Measurements from ENCODE around the gene DPRX. TPM values are rescaled to one million over a fixed set of nuclear protein-coding genes. Genes with fewer than 3 reads are reported as not detected.

Gene DPRX
- total and polyA plus RNA-seq, 8 donors = 0.16 TPM; not detected in 7

DNA sequence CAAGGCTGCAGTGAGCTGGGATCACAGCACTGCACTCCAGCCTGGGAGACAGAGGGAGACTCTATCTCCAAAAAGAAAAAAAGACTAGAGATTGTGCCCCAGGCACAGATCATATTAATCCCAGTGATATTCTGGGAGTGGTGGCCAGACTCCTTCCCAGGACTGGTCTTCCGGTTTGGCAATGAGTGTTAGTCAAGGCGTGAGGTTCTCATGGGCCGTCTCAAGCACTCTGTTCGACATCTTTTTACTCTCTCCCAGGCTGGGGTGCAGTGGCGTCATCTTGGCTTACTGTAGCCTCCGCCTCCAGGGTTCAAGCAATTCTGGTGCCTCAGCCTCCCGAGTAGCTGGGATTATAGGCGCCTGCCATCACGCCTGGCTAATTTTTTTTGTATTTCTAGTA is 5.3 kb upstream of the DPRX start:
- no peak for ATAC-seq
- Histone ChIP-seq H3K36me3 (no peaks in the 10 kb centered on the region), H3K4me1 (no peaks in the 10 kb centered on the region), H3K9me3 (no peaks in the 10 kb centered on the region), H3K27ac (no peak overlapping the region), H3K27me3 (no peaks in the 10 kb centered on the region), H3K4me3 (no peak overlapping the region)
- intact Hi-C loops (cut with DNase I) = no loop called here
- FAIRE-seq = no peak
- DNase-seq = no peak
- 71 to 86% methylated on average over 9 of the region's 9 CpGs for WGBS, 2 donors
- TF ChIP-seq, protein P1, sequence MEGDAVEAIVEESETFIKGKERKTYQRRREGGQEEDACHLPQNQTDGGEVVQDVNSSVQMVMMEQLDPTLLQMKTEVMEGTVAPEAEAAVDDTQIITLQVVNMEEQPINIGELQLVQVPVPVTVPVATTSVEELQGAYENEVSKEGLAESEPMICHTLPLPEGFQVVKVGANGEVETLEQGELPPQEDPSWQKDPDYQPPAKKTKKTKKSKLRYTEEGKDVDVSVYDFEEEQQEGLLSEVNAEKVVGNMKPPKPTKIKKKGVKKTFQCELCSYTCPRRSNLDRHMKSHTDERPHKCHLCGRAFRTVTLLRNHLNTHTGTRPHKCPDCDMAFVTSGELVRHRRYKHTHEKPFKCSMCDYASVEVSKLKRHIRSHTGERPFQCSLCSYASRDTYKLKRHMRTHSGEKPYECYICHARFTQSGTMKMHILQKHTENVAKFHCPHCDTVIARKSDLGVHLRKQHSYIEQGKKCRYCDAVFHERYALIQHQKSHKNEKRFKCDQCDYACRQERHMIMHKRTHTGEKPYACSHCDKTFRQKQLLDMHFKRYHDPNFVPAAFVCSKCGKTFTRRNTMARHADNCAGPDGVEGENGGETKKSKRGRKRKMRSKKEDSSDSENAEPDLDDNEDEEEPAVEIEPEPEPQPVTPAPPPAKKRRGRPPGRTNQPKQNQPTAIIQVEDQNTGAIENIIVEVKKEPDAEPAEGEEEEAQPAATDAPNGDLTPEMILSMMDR (IDR thresholded peaks at IDR 0.05) = no peak

DNA sequence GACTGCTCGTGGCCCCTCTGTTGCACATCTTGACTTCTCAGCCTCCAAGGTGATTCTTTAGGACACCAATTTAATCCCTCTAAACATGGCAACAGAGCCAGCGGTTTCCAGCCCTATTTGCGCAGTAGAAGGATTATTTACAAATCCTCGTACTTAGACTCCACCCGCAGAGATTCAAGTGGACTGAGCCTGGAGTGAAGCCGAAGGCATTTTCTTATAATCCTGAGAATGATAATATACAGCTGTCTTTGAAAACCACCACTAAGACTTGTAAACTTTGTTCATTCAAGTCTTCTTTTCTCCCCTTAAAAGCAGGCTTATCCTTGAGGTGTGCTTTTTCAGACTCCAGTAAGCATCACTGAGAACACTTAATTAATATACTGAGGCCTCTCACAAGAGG is 4.8 kb upstream of the DPRX start:
- no peak for ATAC-seq
- 48 to 53% methylated on average over 6 of the region's 6 CpGs for WGBS, 2 donors
- intact Hi-C loops (cut with DNase I) = no loop called here
- H3K4me1 ChIP-seq = no peaks in the 10 kb centered on the region
- no peak for FAIRE-seq
- H3K36me3 ChIP-seq = no peaks in the 10 kb centered on the region
- H3K27me3 ChIP-seq = no peaks in the 10 kb centered on the region
- no peak overlapping the region for H3K4me3 ChIP-seq
- DNase-seq = no peak
- H3K27ac ChIP-seq = no peak overlapping the region
- TF ChIP-seq, protein P1 (IDR thresholded peaks at IDR 0.05) = no peak
- H3K9me3 ChIP-seq = no peaks in the 10 kb centered on the region

DNA sequence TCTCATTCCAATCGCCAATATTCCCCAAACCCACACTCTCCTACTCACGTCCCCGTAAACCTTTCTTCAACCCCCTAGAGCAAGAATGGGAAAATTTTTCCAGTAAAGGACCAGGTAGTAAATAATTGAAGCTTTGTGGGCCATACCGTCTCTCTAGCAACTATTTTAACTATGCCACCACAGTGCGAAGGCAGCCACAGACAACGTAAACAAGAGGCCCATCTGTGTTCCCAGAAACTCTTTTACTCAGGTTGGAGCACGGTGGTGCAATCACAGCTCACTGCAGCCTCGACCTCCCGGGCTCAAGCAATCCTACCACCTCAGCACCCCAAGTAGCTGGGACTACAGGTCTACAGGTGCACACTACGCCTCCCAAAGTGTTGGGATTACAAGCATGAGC is 3.0 kb downstream of the DPRX start:
- DNase-seq (no peak), FAIRE-seq (no peak), ATAC-seq (no peak)
- intact Hi-C loops (cut with DNase I) = no loop called here
- TF ChIP-seq, protein P1 (IDR thresholded peaks at IDR 0.05) = no peak
- Histone ChIP-seq H3K27ac (no peak overlapping the region), H3K9me3 (no peaks in the 10 kb centered on the region), H3K4me1 (no peaks in the 10 kb centered on the region), H3K27me3 (no peaks in the 10 kb centered on the region), H3K36me3 (no peaks in the 10 kb centered on the region), H3K4me3 (no peak overlapping the region)
- 39 to 48% methylated on average over 10 of the region's 10 CpGs for WGBS, 2 donors

DNA sequence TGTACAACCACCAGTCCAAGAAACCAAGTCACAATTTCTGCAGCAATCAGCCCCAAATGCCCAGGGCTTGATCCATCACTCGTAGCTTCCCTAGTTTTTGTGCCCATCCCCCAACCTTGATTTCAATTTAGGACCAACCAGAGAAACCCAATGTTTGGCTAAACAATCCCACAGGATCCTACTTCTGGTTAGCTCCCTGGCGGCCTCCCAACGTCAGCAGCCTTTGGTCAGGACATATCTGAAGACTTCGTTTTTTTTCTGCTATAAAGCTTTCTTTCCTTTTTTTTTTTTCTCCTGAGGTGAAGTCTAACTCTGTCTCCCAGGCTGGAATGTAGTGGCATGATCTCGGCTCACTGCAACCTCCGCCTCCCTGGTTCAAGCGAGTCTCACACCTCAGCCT is 7.7 kb downstream of the DPRX start:
- ATAC-seq (no peak), FAIRE-seq (no peak), DNase-seq (no peak)
- TF ChIP-seq, protein P1 (IDR thresholded peaks at IDR 0.05) = no peak
- Histone ChIP-seq H3K4me1 (no peaks in the 10 kb centered on the region), H3K4me3 (no peak overlapping the region), H3K27me3 (no peaks in the 10 kb centered on the region), H3K36me3 (no peaks in the 10 kb centered on the region), H3K9me3 (no peaks in the 10 kb centered on the region), H3K27ac (no peak overlapping the region)
- WGBS, 2 donors = 49 to 64% methylated on average over 7 of the region's 7 CpGs
- intact Hi-C loops (cut with DNase I) = no loop called here

DNA sequence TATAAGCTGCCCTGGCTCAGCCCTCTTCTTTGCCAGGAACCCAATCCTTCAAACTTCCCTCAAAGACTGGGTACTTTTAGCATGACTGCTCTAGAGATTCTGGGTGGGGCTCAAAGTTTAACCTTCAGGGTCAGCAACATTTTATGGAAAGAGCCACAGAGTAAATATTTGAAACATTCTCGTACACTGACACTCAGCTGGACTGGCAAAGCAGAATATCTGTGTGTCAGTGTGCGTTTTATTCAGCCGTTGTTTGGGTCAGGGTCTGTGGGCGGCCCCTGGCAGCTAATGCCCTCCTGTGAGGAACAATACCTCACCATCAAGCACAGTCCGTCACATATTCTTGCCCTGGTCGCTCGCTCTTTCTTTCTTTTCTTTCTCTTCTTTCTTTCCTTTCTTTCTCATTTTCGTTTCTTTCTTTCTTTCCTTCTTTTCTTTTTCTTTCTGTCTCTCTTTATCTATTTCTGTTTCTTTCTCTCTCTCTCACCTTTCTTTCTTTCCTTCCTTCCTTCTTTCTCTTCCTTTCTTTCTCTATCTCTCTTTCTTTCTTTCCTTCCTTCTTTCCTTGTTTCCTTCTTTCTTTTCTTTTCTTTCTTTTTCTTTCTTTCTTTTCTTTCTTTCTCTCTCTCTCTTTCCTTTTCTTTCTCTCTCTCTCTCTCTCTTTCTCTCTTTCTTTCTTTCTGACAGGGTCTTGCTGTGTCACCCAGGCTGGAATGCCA is 10.7 kb downstream of the DPRX start:
- DNase-seq = no peak
- Histone ChIP-seq H3K27ac (no peak overlapping the region), H3K36me3 (no peaks in the 10 kb centered on the region), H3K27me3 (no peaks in the 10 kb centered on the region), H3K4me3 (no peak overlapping the region), H3K9me3 (no peaks in the 10 kb centered on the region), H3K4me1 (no peaks in the 10 kb centered on the region)
- intact Hi-C loops (cut with DNase I) = no loop called here
- TF ChIP-seq, protein P1 (IDR thresholded peaks at IDR 0.05) = no peak
- ATAC-seq = no peak
- WGBS, 2 donors = 36 to 39% methylated on average over 8 of the region's 8 CpGs
- FAIRE-seq = no peak
